ENCODE data around the gene INTS1.

The INTS1 gene

GRCh38 chr7:1480670-1481069 lies 23.5 kb downstream of the INTS1 start:
- TF ChIP-seq CTCF (IDR thresholded peaks at IDR 0.05; ENCODE audit: control insufficient read depth, insufficient read depth, low read depth, low read length, missing control alignments), result no peak
- DNase-seq (ENCODE audit: low read depth), result no peak
- H3K4me3 ChIP-seq (ENCODE audit: control insufficient read depth, low read depth, low read length), result no peak overlapping the region

- no peak overlapping the region for H3K4me3 ChIP-seq (ENCODE audit: control insufficient read depth, low read depth, low read length)
- no peak for TF ChIP-seq CTCF (IDR thresholded peaks at IDR 0.05; ENCODE audit: control insufficient read depth, insufficient read depth, low read depth, low read length, missing control alignments)
- DNase-seq (ENCODE audit: low read depth), result no peak
These were observed 24.9 kb downstream of the INTS1 start for GRCh38 chr7:1479287-1479686.

- TF ChIP-seq CTCF (IDR thresholded peaks at IDR 0.05; ENCODE audit: control insufficient read depth, insufficient read depth, low read depth, low read length, missing control alignments), result no peak
- no peak for DNase-seq (ENCODE audit: low read depth)
- no peak overlapping the region for H3K4me3 ChIP-seq (ENCODE audit: control insufficient read depth, low read depth, low read length)
These were observed 25.7 kb downstream of the INTS1 start for GRCh38 chr7:1478480-1478879.

GRCh38 chr7:1476859-1477258 lies 27.3 kb downstream of the INTS1 start:
- DNase-seq (ENCODE audit: low read depth), result no peak
- no peak for TF ChIP-seq CTCF (IDR thresholded peaks at IDR 0.05; ENCODE audit: control insufficient read depth, insufficient read depth, low read depth, low read length, missing control alignments)
- H3K4me3 ChIP-seq (ENCODE audit: control insufficient read depth, low read depth, low read length), result no peak overlapping the region

GRCh38 chr7:1475991-1476390 lies 28.2 kb downstream of the INTS1 start:
- TF ChIP-seq CTCF (IDR thresholded peaks at IDR 0.05; ENCODE audit: control insufficient read depth, insufficient read depth, low read depth, low read length, missing control alignments), result no peak
- H3K4me3 ChIP-seq (ENCODE audit: control insufficient read depth, low read depth, low read length), result no peak overlapping the region
- no peak for DNase-seq (ENCODE audit: low read depth)

GRCh38 chr7:1475393-1475792 lies 28.8 kb downstream of the INTS1 start:
- TF ChIP-seq CTCF (IDR thresholded peaks at IDR 0.05; ENCODE audit: control insufficient read depth, insufficient read depth, low read depth, low read length, missing control alignments), result no peak
- DNase-seq (ENCODE audit: low read depth), result no peak

GRCh38 chr7:1474736-1475135 lies 29.5 kb downstream of the INTS1 start:
- no peak for TF ChIP-seq CTCF (IDR thresholded peaks at IDR 0.05; ENCODE audit: control insufficient read depth, insufficient read depth, low read depth, low read length, missing control alignments)
- no peak for DNase-seq (ENCODE audit: low read depth)
- H3K4me3 ChIP-seq (ENCODE audit: control insufficient read depth, low read depth, low read length), result no peak overlapping the region

More at GRCh38 chr7:1475393-1475792, 28.8 kb downstream of the INTS1 start:
- no peak overlapping the region for H3K4me3 ChIP-seq (ENCODE audit: control insufficient read depth, low read depth, low read length)
